Panc1 (cell line): ENCODE results near the gene CHST11. TPM values are rescaled to one million over a fixed set of nuclear protein-coding genes. Genes with fewer than 3 reads are reported as not detected.

ENCODE experiments used
- ATAC-seq: fragments of 200-7000 bp; cut with Tn5 transposase; 2 replicates; pipeline ENCODE4 v1.9.1; 2020; ENCODE audit warnings: mild to moderate bottlenecking, moderate library complexity
- BruUV-seq: library from RNA; stranded (reverse); fragments of 400-500 nt; replicated peaks from 2 replicates; lab custom pipeline; 2021; lab: Mats Ljungman, UMichigan
- CTCF ChIA-PET: fragments of 300-600 bp; sonication (Branson Sonifier 250); formaldehyde crosslinking; loops from one replicate; lab custom pipeline; 2022; ENCODE audit warnings: antibody characterized with exemption; lab: Charles Lee
- POLR2A ChIA-PET: fragments of 300-600 bp; sonication (Branson Sonifier 250); formaldehyde crosslinking; loops from one replicate; lab custom pipeline; 2022; ENCODE audit warnings: antibody characterized with exemption; lab: Charles Lee
- DNase-seq: peaks from one replicate; pipeline ENCODE4 v3.0.0-alpha.2; 2010; ENCODE audit warnings: low read depth, low spot score
- H3K27ac ChIP-seq: 2 replicates; pipeline ENCODE4 v1.5.1; 2011; ENCODE audit warnings: mild to moderate bottlenecking, low read length, inconsistent platforms
- H3K27me3 ChIP-seq: fragments of 200-500 bp; sonication (Bioruptor generic); 2 replicates; pipeline ENCODE4 v1.6.0; 2014; ENCODE audit warnings: low read length, inconsistent platforms; ENCODE audit not compliant: control insufficient read depth, insufficient read depth
- H3K36me3 ChIP-seq: fragments of 200-500 bp; sonication (Bioruptor generic); 2 replicates; pipeline ENCODE4 v1.5.1; 2014; ENCODE audit warnings: inconsistent platforms, mild to moderate bottlenecking, low read length, moderate library complexity; ENCODE audit not compliant: control insufficient read depth, insufficient read depth
- H3K4me1 ChIP-seq: 2 replicates; pipeline ENCODE4 v1.5.1; 2011; ENCODE audit warnings: inconsistent platforms, mild to moderate bottlenecking, low read length, moderate library complexity; ENCODE audit not compliant: control insufficient read depth, insufficient read depth
- H3K4me3 ChIP-seq, 2 experiments: 2 replicates each; pipeline ENCODE4 v1.5.1; 2011 to 2012; ENCODE audit warnings: low read depth in 2 of 2, low read length in 2 of 2, mild to moderate bottlenecking in 2 of 2, inconsistent platforms in 1 of 2, moderate library complexity in 1 of 2
- H3K9me3 ChIP-seq: fragments of 200-500 bp; sonication (Bioruptor generic); 2 replicates; pipeline ENCODE4 v1.5.1; 2014; ENCODE audit warnings: low read depth, mild to moderate bottlenecking, inconsistent platforms, low read length, moderate library complexity; ENCODE audit not compliant: control insufficient read depth, insufficient read depth
- POLR2AphosphoS5 ChIP-seq: IDR thresholded peaks from 2 replicates; pipeline ENCODE4 v1.6.1; 2012; ENCODE audit warnings: mild to moderate bottlenecking, low read depth, low read length, moderate library complexity
- REST ChIP-seq, 2 experiments: IDR thresholded peaks; 2 replicates each; pipeline ENCODE4 v1.6.1; 2011 to 2012; ENCODE audit warnings: low read depth in 2 of 2, control low read depth in 1 of 2, low read length in 1 of 2, mild to moderate bottlenecking in 1 of 2, moderate library complexity in 1 of 2; ENCODE audit not compliant: insufficient read depth in 1 of 2
- SIN3A ChIP-seq: IDR thresholded peaks from 2 replicates; pipeline ENCODE4 v1.6.1; 2012; ENCODE audit warnings: low read depth, mild to moderate bottlenecking, low read length, moderate library complexity, borderline replicate concordance; ENCODE audit not compliant: insufficient read depth
- TCF7L2 ChIP-seq: IDR thresholded peaks from 2 replicates; pipeline ENCODE4 v1.6.1; 2011; ENCODE audit warnings: mild to moderate bottlenecking, low read depth, low read length, inconsistent platforms
- in situ Hi-C: cut with HindIII; loops from 2 replicates; pipeline ENCODE4 v1.10.0; 2016; ENCODE audit warnings: low sequenced_read_pairs, low pct_unique_long_range_greater_than_20kb
- intact Hi-C: fragments of 100-400 bp; cut with micrococcal nuclease; formaldehyde crosslinking; loops from one replicate; pipeline ENCODE4 v1.10.0; 2022; ENCODE audit not compliant: unreplicated experiment
- total RNA-seq: library from RNA; stranded (reverse); gene quantifications from one replicate; pipeline ENCODE4 v1.2.1, GENCODE V29; 2021; ENCODE audit not compliant: unreplicated experiment
- TF ChIP-seq, protein P1 (sequence below): fragments of 450-650 bp; IDR thresholded peaks from 2 replicates; pipeline ENCODE4 v1.5.1; 2017; ENCODE audit warnings: mild to moderate bottlenecking

The CHST11 gene
- total RNA-seq, 1 experiment from 2014 or later: 11.4 TPM

GRCh38 chr12:104721936-104722335 is 265.2 kb downstream of the CHST11 start:
- ChIA-PET POLR2A (no interaction called here), CTCF (no interaction called here)
- intact Hi-C loops (no loop called here), in situ Hi-C loops (no loop called here)
- H3K27me3 ChIP-seq: no peaks in the 10 kb centered on the region
- TF ChIP-seq REST (IDR thresholded peaks at IDR 0.05; ENCODE audit: insufficient read depth in 1 of 2, low read depth in 2 of 2, low read length in 1 of 2) (no peak), SIN3A (no peak), TCF7L2 (no peak), POLR2AphosphoS5 (no peak)
- TF ChIP-seq, protein P1, sequence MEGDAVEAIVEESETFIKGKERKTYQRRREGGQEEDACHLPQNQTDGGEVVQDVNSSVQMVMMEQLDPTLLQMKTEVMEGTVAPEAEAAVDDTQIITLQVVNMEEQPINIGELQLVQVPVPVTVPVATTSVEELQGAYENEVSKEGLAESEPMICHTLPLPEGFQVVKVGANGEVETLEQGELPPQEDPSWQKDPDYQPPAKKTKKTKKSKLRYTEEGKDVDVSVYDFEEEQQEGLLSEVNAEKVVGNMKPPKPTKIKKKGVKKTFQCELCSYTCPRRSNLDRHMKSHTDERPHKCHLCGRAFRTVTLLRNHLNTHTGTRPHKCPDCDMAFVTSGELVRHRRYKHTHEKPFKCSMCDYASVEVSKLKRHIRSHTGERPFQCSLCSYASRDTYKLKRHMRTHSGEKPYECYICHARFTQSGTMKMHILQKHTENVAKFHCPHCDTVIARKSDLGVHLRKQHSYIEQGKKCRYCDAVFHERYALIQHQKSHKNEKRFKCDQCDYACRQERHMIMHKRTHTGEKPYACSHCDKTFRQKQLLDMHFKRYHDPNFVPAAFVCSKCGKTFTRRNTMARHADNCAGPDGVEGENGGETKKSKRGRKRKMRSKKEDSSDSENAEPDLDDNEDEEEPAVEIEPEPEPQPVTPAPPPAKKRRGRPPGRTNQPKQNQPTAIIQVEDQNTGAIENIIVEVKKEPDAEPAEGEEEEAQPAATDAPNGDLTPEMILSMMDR: no peak
- BruUV-seq: no TSS peak
- no peaks in the 10 kb centered on the region for H3K9me3 ChIP-seq
- no peak overlapping the region for H3K27ac ChIP-seq
- ATAC-seq: no peak
- no peak overlapping the region for H3K4me3 ChIP-seq
- H3K36me3 ChIP-seq: no peaks in the 10 kb centered on the region
- peaks cover 3% of the 10 kb centered on the region; the same call in 1 of the 2 replicates for H3K4me1 ChIP-seq
- DNase-seq: no peak

DNA sequence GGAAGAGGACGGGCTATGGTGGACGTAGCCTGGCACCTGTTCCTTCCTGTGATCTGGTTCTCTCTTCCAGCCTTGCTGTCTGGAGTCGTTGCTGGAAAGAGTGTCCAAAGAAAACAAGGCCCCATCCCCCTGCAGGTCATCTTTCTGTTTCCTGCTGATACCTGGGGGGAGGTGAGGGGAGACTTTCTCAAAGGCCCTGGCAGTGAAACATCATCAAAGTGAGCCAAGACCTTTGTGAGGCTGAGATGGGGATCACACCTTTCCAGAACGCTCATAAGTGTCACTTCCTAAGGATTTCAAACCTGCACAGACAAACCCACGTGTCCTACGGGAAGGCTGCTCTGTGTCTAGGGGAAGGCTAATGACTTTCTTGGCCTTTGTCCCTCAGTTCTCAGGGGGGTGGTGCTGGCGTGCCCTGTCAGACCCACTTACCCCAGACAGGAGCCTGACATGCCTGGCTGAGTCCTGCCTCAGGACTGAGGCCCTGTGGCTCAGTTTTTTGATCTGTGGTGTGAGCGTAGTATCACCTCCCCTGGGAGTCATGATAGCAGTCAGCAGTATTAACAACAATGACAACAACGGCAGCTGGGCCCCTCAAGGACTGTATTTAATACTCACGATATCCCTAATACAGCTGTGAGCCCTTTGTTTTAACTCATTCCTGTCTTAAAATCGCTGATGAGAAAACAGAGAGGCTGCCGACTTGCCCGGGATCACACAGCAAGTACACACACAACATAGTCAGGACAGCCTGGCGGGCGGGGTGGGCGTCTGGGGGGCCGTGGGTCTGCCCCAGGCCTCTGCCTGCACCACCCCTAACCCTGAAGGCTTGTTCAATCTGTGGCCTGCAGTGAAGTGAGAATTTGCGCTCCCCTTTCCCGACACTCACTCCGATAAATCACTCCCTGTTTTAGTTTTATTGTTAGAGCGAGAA is 266.1 kb downstream of the CHST11 start:
- ATAC-seq (no peak), DNase-seq (no peak)
- intact Hi-C loops (no loop called here), in situ Hi-C loops (no loop called here)
- no peaks in the 10 kb centered on the region for H3K9me3 ChIP-seq
- H3K27ac ChIP-seq: no peak overlapping the region
- no peaks in the 10 kb centered on the region for H3K36me3 ChIP-seq
- H3K4me1 ChIP-seq: peaks cover 3% of the 10 kb centered on the region; the same call in 1 of the 2 replicates
- ChIA-PET POLR2A (no interaction called here), CTCF (no interaction called here)
- TF ChIP-seq, protein P1: no peak
- no peak for TF ChIP-seq REST (IDR thresholded peaks at IDR 0.05; ENCODE audit: insufficient read depth in 1 of 2, low read depth in 2 of 2, low read length in 1 of 2)
- TF ChIP-seq TCF7L2: no peak
- no peak for TF ChIP-seq SIN3A
- TF ChIP-seq POLR2AphosphoS5: no peak
- H3K27me3 ChIP-seq: no peaks in the 10 kb centered on the region
- no TSS peak for BruUV-seq
- no peak overlapping the region for H3K4me3 ChIP-seq
